K562 (cell line): ENCODE data around the gene EXOC5. TPM values are rescaled to one million over a fixed set of nuclear protein-coding genes. Genes with fewer than 3 reads are reported as not detected.
A peak's percentile ranks its signal among the peaks of the same experiment; 100 is the strongest.

Source experiments
- CEBPG ChIP-seq, 3 experiments: fragments of 200-800 bp in 1 of 3; sonication (Bioruptor generic) in 1 of 3; sonication (generic) in 1 of 3; formaldehyde crosslinking in 1 of 3; IDR thresholded peaks in 2 of 3; conservative IDR thresholded peaks in 1 of 3; 2 replicates each; pipeline versions ENCODE4 v1.6.1 to v1.8.0; 2016 to 2022; ENCODE audit warnings: missing compliant biosample characterization in 2 of 3, missing genetic modification characterization in 2 of 3, mild to moderate bottlenecking in 1 of 3, missing genetic modification reagents in 1 of 3
- CREB1 ChIP-seq, 2 experiments: sonication (generic) in 1 of 2; formaldehyde crosslinking in 1 of 2; IDR thresholded peaks; 2 replicates each; pipeline versions ENCODE4 v1.6.1 to v1.8.0; 2012 to 2022; ENCODE audit warnings: inconsistent platforms in 1 of 2, mild to moderate bottlenecking in 1 of 2, missing genetic modification reagents in 1 of 2, moderate library complexity in 1 of 2
- FOS ChIP-seq: IDR thresholded peaks from 3 replicates; pipeline ENCODE4 v1.6.1; 2011; ENCODE audit not compliant: insufficient read length; ENCODE audit errors: extremely low read depth
- polyA plus RNA-seq, 8 experiments: library from polyadenylated mRNA; depleted of rRNA in 4 of 8; stranded (reverse) in 5 of 8; unstranded in 3 of 8; fragments of >200 nt; fragmentation: Nextera tagmentation in 2 of 8; fragmentation: Illumina TruSeq in 1 of 8; extraction: Ambion mirVana in 2 of 8; extraction: Trizol in 1 of 8; gene quantifications; 2 replicates each; pipeline versions ENCODE4 v1.2.1 to v1.2.3, GENCODE V29; 2011 to 2014; ENCODE audit warnings: inconsistent platforms in 1 of 8, missing spikeins in 1 of 8
- total RNA-seq, 7 experiments: library from RNA; depleted of rRNA in 6 of 7; stranded (reverse); fragments of >200 nt in 6 of 7; fragmentation: Illumina TruSeq in 2 of 7; extraction: Trizol in 2 of 7; gene quantifications; 2 replicates each; pipeline versions ENCODE4 v1.2.1 to v1.2.3, GENCODE V29; 2011 to 2021; ENCODE audit warnings: low replicate concordance in 1 of 7
- TF ChIP-seq, protein P1 (sequence below): IDR thresholded peaks from 2 replicates; pipeline ENCODE4 v1.6.1; 2012; ENCODE audit warnings: low read depth, low read length, improper control_type of control experiment, borderline replicate concordance
- TF ChIP-seq, protein P2 (sequence below): fragments of 450-650 bp; IDR thresholded peaks from 2 replicates; pipeline ENCODE4 v1.6.1; 2016; ENCODE audit warnings: mild to moderate bottlenecking, moderate library complexity

EXOC5 gene
- total and polyA plus RNA-seq, 9 of the 15 experiments (the other 6 are each of a cell fraction or from before 2014, with no cell fraction given): 5.7 to 50.3 (median 32.0) TPM

DNA sequence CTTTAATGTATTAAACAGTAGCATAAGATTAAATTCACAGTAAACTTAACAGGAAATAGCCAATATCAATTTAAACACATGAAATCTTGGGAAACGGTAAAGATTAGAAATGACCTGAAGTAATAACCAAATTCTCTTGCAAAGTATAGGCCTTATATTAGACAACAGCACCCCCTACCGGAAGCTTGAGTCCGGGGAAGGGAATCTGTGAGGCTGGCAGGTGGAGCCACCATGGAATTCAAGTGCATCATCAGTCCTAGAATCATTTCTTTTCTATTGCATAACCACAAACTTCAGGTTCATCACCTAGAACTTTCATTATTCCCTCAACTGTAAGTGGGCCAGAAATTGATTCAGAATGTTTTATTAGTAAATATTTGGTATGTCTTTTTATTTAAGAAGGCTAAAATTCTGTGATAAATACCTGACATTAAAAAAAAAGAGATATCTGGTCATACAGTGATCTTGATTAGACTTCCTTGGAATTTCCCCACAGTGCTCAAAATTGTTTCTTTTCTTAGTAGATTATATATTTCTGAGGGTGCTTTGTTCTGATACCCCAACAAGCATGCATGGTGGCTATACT is 48.6 kb upstream of the EXOC5 start (continued):
- TF ChIP-seq CREB1 (IDR thresholded peaks at IDR 0.05) (no peak), CREB1 (CRISPR knock-in tag; IDR thresholded peaks at IDR 0.05) (no peak), CEBPG (CRISPR knock-in tag; IDR thresholded peaks at IDR 0.05) (no peak), CEBPG (tag; conservative IDR thresholded peaks at IDR 0.05 in 1 of 2, IDR thresholded peaks at IDR 0.05 in 1 of 2) (0 out of 4 replicates have a peak, but pooled peaks of 1 of the 2 experiments have one; percentile 34), FOS (no peak)
- TF ChIP-seq, protein P1, sequence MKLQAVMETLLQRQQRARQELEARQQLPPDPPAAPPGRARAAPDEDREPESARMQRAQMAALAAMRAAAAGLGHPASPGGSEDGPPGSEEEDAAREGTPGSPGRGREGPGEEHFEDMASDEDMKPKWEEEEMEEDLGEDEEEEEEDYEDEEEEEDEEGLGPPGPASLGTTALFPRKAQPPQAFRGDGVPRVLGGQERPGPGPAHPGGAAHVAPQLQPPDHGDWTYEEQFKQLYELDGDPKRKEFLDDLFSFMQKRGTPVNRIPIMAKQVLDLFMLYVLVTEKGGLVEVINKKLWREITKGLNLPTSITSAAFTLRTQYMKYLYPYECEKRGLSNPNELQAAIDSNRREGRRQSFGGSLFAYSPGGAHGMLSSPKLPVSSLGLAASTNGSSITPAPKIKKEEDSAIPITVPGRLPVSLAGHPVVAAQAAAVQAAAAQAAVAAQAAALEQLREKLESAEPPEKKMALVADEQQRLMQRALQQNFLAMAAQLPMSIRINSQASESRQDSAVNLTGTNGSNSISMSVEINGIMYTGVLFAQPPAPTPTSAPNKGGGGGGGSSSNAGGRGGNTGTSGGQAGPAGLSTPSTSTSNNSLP: no peak
- TF ChIP-seq, protein P2, sequence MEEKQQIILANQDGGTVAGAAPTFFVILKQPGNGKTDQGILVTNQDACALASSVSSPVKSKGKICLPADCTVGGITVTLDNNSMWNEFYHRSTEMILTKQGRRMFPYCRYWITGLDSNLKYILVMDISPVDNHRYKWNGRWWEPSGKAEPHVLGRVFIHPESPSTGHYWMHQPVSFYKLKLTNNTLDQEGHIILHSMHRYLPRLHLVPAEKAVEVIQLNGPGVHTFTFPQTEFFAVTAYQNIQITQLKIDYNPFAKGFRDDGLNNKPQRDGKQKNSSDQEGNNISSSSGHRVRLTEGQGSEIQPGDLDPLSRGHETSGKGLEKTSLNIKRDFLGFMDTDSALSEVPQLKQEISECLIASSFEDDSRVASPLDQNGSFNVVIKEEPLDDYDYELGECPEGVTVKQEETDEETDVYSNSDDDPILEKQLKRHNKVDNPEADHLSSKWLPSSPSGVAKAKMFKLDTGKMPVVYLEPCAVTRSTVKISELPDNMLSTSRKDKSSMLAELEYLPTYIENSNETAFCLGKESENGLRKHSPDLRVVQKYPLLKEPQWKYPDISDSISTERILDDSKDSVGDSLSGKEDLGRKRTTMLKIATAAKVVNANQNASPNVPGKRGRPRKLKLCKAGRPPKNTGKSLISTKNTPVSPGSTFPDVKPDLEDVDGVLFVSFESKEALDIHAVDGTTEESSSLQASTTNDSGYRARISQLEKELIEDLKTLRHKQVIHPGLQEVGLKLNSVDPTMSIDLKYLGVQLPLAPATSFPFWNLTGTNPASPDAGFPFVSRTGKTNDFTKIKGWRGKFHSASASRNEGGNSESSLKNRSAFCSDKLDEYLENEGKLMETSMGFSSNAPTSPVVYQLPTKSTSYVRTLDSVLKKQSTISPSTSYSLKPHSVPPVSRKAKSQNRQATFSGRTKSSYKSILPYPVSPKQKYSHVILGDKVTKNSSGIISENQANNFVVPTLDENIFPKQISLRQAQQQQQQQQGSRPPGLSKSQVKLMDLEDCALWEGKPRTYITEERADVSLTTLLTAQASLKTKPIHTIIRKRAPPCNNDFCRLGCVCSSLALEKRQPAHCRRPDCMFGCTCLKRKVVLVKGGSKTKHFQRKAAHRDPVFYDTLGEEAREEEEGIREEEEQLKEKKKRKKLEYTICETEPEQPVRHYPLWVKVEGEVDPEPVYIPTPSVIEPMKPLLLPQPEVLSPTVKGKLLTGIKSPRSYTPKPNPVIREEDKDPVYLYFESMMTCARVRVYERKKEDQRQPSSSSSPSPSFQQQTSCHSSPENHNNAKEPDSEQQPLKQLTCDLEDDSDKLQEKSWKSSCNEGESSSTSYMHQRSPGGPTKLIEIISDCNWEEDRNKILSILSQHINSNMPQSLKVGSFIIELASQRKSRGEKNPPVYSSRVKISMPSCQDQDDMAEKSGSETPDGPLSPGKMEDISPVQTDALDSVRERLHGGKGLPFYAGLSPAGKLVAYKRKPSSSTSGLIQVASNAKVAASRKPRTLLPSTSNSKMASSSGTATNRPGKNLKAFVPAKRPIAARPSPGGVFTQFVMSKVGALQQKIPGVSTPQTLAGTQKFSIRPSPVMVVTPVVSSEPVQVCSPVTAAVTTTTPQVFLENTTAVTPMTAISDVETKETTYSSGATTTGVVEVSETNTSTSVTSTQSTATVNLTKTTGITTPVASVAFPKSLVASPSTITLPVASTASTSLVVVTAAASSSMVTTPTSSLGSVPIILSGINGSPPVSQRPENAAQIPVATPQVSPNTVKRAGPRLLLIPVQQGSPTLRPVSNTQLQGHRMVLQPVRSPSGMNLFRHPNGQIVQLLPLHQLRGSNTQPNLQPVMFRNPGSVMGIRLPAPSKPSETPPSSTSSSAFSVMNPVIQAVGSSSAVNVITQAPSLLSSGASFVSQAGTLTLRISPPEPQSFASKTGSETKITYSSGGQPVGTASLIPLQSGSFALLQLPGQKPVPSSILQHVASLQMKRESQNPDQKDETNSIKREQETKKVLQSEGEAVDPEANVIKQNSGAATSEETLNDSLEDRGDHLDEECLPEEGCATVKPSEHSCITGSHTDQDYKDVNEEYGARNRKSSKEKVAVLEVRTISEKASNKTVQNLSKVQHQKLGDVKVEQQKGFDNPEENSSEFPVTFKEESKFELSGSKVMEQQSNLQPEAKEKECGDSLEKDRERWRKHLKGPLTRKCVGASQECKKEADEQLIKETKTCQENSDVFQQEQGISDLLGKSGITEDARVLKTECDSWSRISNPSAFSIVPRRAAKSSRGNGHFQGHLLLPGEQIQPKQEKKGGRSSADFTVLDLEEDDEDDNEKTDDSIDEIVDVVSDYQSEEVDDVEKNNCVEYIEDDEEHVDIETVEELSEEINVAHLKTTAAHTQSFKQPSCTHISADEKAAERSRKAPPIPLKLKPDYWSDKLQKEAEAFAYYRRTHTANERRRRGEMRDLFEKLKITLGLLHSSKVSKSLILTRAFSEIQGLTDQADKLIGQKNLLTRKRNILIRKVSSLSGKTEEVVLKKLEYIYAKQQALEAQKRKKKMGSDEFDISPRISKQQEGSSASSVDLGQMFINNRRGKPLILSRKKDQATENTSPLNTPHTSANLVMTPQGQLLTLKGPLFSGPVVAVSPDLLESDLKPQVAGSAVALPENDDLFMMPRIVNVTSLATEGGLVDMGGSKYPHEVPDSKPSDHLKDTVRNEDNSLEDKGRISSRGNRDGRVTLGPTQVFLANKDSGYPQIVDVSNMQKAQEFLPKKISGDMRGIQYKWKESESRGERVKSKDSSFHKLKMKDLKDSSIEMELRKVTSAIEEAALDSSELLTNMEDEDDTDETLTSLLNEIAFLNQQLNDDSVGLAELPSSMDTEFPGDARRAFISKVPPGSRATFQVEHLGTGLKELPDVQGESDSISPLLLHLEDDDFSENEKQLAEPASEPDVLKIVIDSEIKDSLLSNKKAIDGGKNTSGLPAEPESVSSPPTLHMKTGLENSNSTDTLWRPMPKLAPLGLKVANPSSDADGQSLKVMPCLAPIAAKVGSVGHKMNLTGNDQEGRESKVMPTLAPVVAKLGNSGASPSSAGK: no peak
